22Rv1 (cell line): Measurements from ENCODE around the gene TCTN2.

Source experiments
- H3K27ac ChIP-seq: fragments of 450-650 bp; 2 replicates; pipeline ENCODE4 v1.5.1; 2017
- CTCF ChIP-seq: fragments of 450-650 bp; IDR thresholded peaks from 2 replicates; pipeline ENCODE4 v1.5.1; 2017; ENCODE audit warnings: mild to moderate bottlenecking
- ZFX ChIP-seq: fragments of 450-650 bp; IDR thresholded peaks from 2 replicates; pipeline ENCODE4 v1.6.1; 2017; ENCODE audit warnings: antibody characterized with exemption, borderline replicate concordance

Gene TCTN2

DNA sequence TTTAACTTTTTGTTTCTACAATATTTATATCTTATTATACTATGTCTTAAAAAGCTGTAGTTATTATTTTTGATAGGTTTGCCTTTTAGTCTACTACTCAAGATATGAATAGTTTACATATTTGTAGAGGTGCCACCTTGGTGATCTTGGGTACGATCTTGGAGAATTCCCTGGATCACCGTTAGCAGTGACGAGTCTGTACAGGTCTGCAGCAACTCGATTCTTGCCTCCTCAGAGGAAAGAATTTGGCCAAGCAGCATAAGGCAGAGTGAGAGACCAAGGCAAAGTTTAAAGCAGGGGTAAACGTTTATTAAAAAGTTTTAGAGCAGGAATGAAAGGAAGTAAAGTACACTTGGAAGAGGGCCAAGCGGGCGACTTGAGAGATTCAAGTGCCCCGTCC is 3.1 kb upstream of the TCTN2 start:
- no peak overlapping the region for H3K27ac ChIP-seq
- TF ChIP-seq CTCF (no peak), ZFX (no peak)

- TF ChIP-seq CTCF (no peak), ZFX (no peak)
- H3K27ac ChIP-seq, result no peak overlapping the region
Observed at GRCh38 chr12:123671876-123672275, 963 bp downstream of the TCTN2 start.

DNA sequence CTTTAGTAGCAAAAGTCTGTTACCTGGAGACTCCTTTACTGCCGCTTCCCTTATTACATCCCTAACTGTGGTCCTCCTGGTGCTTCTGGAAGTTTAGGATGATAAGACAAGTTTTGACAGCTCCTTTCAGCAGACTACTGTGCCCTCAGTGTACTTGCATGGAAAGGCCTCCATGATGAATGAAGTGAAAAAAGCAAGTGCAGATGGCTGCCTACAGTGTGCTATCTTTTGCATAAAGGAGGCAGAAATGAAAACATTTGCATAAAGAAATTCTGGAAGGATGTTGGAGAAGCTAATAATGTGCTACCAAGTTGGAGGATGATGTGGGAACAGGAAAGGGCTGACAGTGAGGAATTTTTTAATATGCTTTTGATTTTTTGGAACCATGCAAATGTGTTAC is 4.5 kb downstream of the TCTN2 start:
- no peak overlapping the region for H3K27ac ChIP-seq
- TF ChIP-seq ZFX (no peak), CTCF (no peak)

DNA sequence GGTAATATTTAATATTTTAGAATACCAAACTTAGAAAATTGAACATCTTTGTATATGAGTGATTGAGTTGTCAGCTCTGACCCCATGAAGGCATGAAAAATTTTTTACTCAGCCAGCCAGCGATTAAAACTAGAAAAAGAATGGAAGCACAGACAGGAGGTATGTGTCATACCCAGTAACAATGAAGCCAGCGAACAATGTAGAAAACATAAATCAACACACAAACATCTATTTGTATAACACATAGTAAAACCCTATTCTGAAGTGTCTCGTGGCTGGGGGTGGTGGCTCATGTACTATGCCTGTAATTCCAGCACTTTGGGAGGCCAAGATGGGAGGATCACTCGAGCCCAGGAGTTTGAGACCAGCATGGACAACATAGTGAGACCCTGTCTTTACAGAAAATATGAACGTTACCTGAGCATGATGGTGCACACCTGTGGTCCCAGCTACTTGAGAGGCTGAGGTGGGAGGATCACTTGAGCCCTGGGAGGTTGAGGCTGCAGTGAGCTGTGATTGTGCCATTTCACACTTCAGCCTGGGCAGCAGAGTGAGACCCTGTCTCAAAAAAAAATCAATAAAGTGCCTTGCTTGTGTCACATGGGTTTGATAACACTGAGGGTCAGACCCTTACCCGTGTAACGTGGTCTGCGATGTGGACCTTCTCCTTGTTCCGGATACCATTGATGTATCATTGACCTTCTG is 5.9 kb downstream of the TCTN2 start:
- no peak for TF ChIP-seq CTCF
- no peak for TF ChIP-seq ZFX
- no peak overlapping the region for H3K27ac ChIP-seq

GRCh38 chr12:123678981-123679380 is 8.1 kb downstream of the TCTN2 start:
- no peak overlapping the region for H3K27ac ChIP-seq
- TF ChIP-seq CTCF (no peak), ZFX (no peak)

DNA sequence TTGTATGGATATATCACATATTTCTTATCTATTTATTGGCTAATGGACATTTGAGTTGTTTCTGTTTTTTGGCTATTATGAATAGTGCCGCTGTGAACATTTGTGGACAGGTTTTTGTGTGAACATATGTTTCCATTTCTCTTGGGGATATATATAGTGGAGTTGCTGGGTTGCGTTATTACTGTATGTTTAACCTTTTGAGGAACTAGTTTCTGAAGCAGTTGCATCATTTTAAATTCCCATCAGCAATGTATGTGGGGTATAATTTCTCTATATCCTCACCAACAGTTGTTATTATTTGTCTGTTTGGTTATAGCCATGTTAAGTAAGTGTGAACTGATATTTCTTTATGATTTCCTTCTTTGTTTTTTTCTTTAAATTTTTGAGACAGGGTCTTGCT is 10.7 kb downstream of the TCTN2 start:
- no peak overlapping the region for H3K27ac ChIP-seq
- no peak for TF ChIP-seq ZFX
- no peak for TF ChIP-seq CTCF

DNA sequence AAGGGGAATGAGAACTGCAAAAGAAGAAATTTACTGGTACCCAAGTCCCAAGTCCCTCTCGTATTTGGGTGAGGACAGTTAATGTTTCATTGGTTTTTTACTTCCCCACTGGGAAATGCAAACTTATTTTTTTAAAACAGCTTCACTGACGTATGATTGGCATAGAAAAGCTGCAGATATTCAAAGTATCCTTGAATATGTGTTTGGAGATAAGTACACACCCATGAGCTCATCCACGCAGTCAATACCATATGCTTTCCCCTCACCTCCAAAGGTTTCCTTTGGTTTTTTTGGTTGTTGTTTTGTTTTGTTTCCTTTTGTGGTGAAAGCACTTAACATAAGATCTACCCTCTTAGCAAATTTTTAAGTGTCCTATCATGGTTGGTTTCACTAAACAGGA is 13.1 kb downstream of the TCTN2 start:
- TF ChIP-seq ZFX (no peak), CTCF (no peak)
- H3K27ac ChIP-seq, result no peak overlapping the region
